Caco-2 (cell line): Measurements from ENCODE around the gene IDI2. TPM values are rescaled to one million over a fixed set of nuclear protein-coding genes. Genes with fewer than 3 reads are reported as not detected.
A peak's percentile ranks its signal among the peaks of the same experiment; 100 is the strongest.
"Not testable (repeated sequence)": the region's sequence is repeated elsewhere in the genome, so short reads cannot be mapped to it uniquely, and the experiment has no call there.

Experiments
- BruUV-seq: library from RNA; stranded (reverse); fragments of 400-500 nt; replicated peaks from 2 replicates; lab custom pipeline; 2021; lab: Mats Ljungman, UMichigan
- CTCF ChIA-PET: fragments of 300-600 bp; sonication (Branson Sonifier 250); formaldehyde crosslinking; loops from one replicate; lab custom pipeline; 2022; ENCODE audit warnings: antibody characterized with exemption; lab: Charles Lee
- POLR2A ChIA-PET: fragments of 300-600 bp; sonication (Branson Sonifier 250); formaldehyde crosslinking; loops from one replicate; lab custom pipeline; 2022; ENCODE audit warnings: antibody characterized with exemption; lab: Charles Lee
- DNase-seq, 2 experiments: peaks; one replicate each; pipeline versions ENCODE4 v3.0.0 to v3.0.0-alpha.2; 2020 to 2022
- H3K27me3 ChIP-seq: replicated peaks from 2 replicates; pipeline ENCODE4 v1.6.0; 2011; ENCODE audit warnings: low read length; ENCODE audit not compliant: control insufficient read depth, insufficient read depth
- H3K36me3 ChIP-seq: 2 replicates; pipeline ENCODE4 v1.5.1; 2011; ENCODE audit warnings: low read length; ENCODE audit not compliant: control insufficient read depth, insufficient read depth
- H3K4me1 ChIP-seq: fragments of 250-450 bp; sonication (Bioruptor Pico); 2 replicates; pipeline ENCODE4 v1.5.1; 2020; ENCODE audit warnings: mild to moderate bottlenecking
- H3K4me3 ChIP-seq: 2 replicates; pipeline ENCODE4 v1.5.1; 2011; ENCODE audit warnings: low read depth, mild to moderate bottlenecking, control low read depth, low read length
- H3K9me3 ChIP-seq: fragments of 250-450 bp; sonication (Bioruptor Pico); 2 replicates; pipeline ENCODE4 v1.5.1; 2020; ENCODE audit warnings: mild to moderate bottlenecking, moderate library complexity
- H3K27ac Mint-ChIP-seq: one replicate; pipeline ENCODE4 v1.8.0; 2022; ENCODE audit warnings: mixed read lengths; ENCODE audit not compliant: unreplicated experiment
- H3K27me3 Mint-ChIP-seq: one replicate; pipeline ENCODE4 v1.8.0; 2022; ENCODE audit warnings: mixed read lengths; ENCODE audit not compliant: insufficient read depth, unreplicated experiment
- H3K36me3 Mint-ChIP-seq: one replicate; pipeline ENCODE4 v1.8.0; 2022; ENCODE audit warnings: mild to moderate bottlenecking, mixed read lengths; ENCODE audit not compliant: insufficient read depth, unreplicated experiment
- H3K4me1 Mint-ChIP-seq: one replicate; pipeline ENCODE4 v1.8.0; 2022; ENCODE audit warnings: low read depth, mixed read lengths; ENCODE audit not compliant: unreplicated experiment
- H3K4me3 Mint-ChIP-seq: one replicate; pipeline ENCODE4 v1.8.0; 2022; ENCODE audit warnings: mild to moderate bottlenecking, moderate library complexity, mixed read lengths; ENCODE audit not compliant: unreplicated experiment
- H3K9me3 Mint-ChIP-seq: one replicate; pipeline ENCODE4 v1.8.0; 2022; ENCODE audit warnings: mixed read lengths; ENCODE audit not compliant: unreplicated experiment
- CTCF ChIP-seq, 2 experiments: fragments of 200-600 bp in 1 of 2; IDR thresholded peaks; 1 replicate in 1 of 2; 2 replicates in 1 of 2; pipeline versions ENCODE4 v1.5.1 to v1.8.0; 2011 to 2022; ENCODE audit warnings: antibody characterized with exemption in 1 of 2, control low read depth in 1 of 2, inconsistent platforms in 1 of 2, low read depth in 1 of 2, low read length in 1 of 2, mild to moderate bottlenecking in 1 of 2, moderate library complexity in 1 of 2; ENCODE audit not compliant: insufficient read depth in 1 of 2, severe bottlenecking in 1 of 2, unreplicated experiment in 1 of 2
- intact Hi-C: fragments of 100-400 bp; cut with micrococcal nuclease; formaldehyde crosslinking; loops from one replicate; pipeline ENCODE4 v1.10.0; 2022; ENCODE audit not compliant: unreplicated experiment
- total RNA-seq: library from RNA; stranded (reverse); gene quantifications from 2 replicates; pipeline ENCODE4 v1.2.3, GENCODE V29; 2022

IDI2 gene
- total RNA-seq, 1 experiment from 2014 or later, result not detected

DNA sequence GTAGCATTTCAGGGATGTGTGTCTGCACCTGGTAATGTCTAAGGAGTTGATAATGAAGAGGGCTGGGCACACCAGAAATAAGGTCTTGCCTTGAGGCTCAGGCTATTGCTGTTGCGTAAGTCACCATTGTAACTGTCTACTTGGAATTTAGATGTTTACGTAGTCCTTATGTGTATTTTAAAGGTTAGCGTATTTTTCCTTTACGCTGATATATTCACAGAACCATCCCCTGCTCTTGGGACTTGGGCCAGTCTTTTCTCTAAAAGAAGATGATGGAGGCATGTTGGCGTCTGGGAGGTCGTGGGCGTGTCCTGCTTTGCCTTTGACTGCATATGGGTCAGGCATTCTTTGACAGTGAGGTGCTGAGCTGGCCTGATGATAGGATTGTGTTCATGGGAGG is 45.3 kb upstream of the IDI2 start:
- Mint-ChIP-seq H3K27me3 (no peaks in the 10 kb centered on the region), H3K4me3 (no peak overlapping the region), H3K27ac (peak overlapping the region; percentile 2), H3K4me1 (peaks cover 31% of the 10 kb centered on the region), H3K9me3 (peaks cover 9% of the 10 kb centered on the region), H3K36me3 (peaks cover under 1% of the 10 kb centered on the region)
- peak in 1 of 2 experiments; percentile 42 for DNase-seq
- intact Hi-C loops, result no loop called here
- Histone ChIP-seq H3K4me1 (peaks cover 14% of the 10 kb centered on the region), H3K36me3 (peaks cover 1% of the 10 kb centered on the region; the same call in 1 of the 2 replicates), H3K4me3 (no peak overlapping the region), H3K27me3 (no peaks in the 10 kb centered on the region), H3K9me3 (no peaks in the 10 kb centered on the region)
- POLR2A ChIA-PET, result no interaction called here
- TF ChIP-seq CTCF (IDR thresholded peaks at IDR 0.05; ENCODE audit: insufficient read depth in 1 of 2, low read depth in 1 of 2, low read length in 1 of 2, severe bottlenecking in 1 of 2, unreplicated experiment in 1 of 2), result no peak
- CTCF ChIA-PET, result interaction anchor here (0.5 kb wide), 1 partner anchor 125 kb away, joined by 6 read pairs; no protein-coding TSS in a partner anchor
- no TSS peak for BruUV-seq

DNA sequence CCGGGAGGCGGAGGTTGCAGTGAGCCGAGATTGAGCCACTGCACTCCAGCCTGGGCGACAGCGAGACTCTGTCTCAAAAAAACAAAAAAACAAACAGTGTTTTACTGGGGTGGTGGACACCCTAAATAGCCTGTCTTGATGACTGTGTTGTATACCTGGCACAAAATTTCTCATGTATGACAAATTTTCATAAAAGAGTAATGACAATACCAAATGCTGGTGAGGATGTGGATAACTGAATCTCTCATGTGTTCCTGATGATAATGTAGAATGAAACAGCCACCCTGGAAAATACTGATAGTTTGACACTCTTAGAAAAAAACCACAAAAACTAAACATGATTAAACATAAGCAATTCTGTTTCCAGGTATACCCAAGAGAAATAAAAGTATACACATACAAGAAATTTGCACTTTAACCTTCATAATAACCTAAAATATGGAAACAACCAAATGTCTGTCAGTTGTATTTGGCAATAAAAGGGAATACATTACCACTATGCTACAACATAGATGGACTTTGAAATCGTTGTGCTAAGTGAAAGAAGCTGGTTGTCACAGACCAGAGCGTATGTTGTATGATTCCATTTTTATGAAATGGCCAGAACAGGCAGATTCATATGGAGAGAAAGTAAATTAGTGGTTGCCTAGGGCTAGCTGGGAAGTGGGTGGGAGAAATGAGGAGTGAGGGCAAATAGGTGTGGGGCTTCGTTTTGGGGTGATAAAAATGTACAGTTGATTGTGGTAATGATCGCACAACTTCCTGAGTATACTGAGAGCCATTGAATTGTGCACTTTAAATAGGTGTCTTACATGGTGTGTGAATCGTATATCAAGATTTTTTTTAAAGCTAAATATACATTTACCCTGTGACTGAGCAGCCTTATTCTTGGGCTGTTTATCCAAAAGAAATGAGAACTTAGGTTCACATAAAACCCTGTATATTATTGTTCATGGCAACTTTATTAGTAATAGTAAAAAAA is 43.0 kb upstream of the IDI2 start:
- no peak for TF ChIP-seq CTCF (IDR thresholded peaks at IDR 0.05; ENCODE audit: insufficient read depth in 1 of 2, low read depth in 1 of 2, low read length in 1 of 2, severe bottlenecking in 1 of 2, unreplicated experiment in 1 of 2)
- H3K4me1 Mint-ChIP-seq, result peaks cover 31% of the 10 kb centered on the region
- no peak overlapping the region for H3K27ac Mint-ChIP-seq
- peaks cover 9% of the 10 kb centered on the region for H3K9me3 Mint-ChIP-seq
- Histone ChIP-seq H3K36me3 (peaks cover 1% of the 10 kb centered on the region; the same call in 1 of the 2 replicates), H3K4me3 (no peak overlapping the region), H3K9me3 (0 out of 2 replicates have a peak, but pooled peaks cover 3% of the 10 kb centered on the region), H3K4me1 (peaks cover 17% of the 10 kb centered on the region), H3K27me3 (no peaks in the 10 kb centered on the region)
- H3K4me3 Mint-ChIP-seq, result no peak overlapping the region
- DNase-seq, result no peak
- no peaks in the 10 kb centered on the region for H3K27me3 Mint-ChIP-seq
- intact Hi-C loops, result no loop called here
- ChIA-PET POLR2A (interaction anchor here (1.4 kb wide), 1 partner anchor 20 kb away, joined by 13 read pairs; the partner anchor contains the start of gene IDI1), CTCF (no interaction called here)
- BruUV-seq, result no TSS peak
- peaks cover 7% of the 10 kb centered on the region for H3K36me3 Mint-ChIP-seq

DNA sequence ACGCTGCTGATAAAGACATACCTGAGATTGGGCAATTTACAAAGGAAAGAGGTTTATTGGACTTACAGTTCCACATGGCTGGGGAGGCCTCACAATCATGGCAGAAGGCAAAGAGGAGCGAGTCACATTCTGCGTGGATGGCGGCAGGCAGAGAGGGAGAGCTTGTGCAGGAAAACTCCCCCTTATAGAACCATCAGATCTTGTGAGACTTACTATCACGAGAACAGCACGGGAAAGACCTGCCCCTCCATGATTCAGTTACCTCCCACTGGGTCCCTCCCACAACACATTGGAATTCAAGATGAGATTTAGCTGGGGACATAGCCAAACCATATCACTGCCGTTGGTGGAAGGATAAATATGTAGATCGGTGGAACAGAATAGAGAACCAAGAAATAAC is 41.1 kb upstream of the IDI2 start:
- DNase-seq, CTCF ChIA-PET, H3K36me3 ChIP-seq, H3K9me3 ChIP-seq, H3K9me3 Mint-ChIP-seq, H3K4me3 ChIP-seq, intact Hi-C loops, H3K27me3 Mint-ChIP-seq, BruUV-seq, POLR2A ChIA-PET, H3K27me3 ChIP-seq, H3K4me3 Mint-ChIP-seq: not testable (repeated sequence)
- peak overlapping the region; percentile 31 for H3K27ac Mint-ChIP-seq
- peaks cover 17% of the 10 kb centered on the region for H3K4me1 ChIP-seq
- peaks cover 17% of the 10 kb centered on the region for H3K36me3 Mint-ChIP-seq
- H3K4me1 Mint-ChIP-seq, result peaks cover 36% of the 10 kb centered on the region
